GM12878 (cell line): ENCODE data around the gene CNTNAP5. TPM values are rescaled to one million over a fixed set of nuclear protein-coding genes. Genes with fewer than 3 reads are reported as not detected.

ENCODE experiments used
- ATAC-seq: fragments of 200-7000 bp; cut with Tn5 transposase; 3 replicates; pipeline ENCODE4 v1.9.1; 2020; ENCODE audit warnings: mild to moderate bottlenecking, moderate library complexity
- BruUV-seq: library from RNA; stranded (reverse); fragments of 400-500 nt; replicated peaks from 2 replicates; lab custom pipeline; 2021; lab: Mats Ljungman, UMichigan
- CTCF ChIA-PET: fragments of 300-600 bp; sonication (Branson Sonifier 250); formaldehyde crosslinking; extraction: SDS; loops from one replicate; lab custom pipeline; 2021; ENCODE audit warnings: inconsistent platforms; lab: Yijun Ruan, JAX
- POLR2A ChIA-PET: fragments of 350-600 bp; formaldehyde crosslinking; extraction: SDS; loops from one replicate; lab custom pipeline; 2021; ENCODE audit warnings: inconsistent platforms; lab: Charles Lee
- RAD21 ChIA-PET: fragments of 300-600 bp; sonication (Branson Sonifier 250); formaldehyde crosslinking; loops from one replicate; lab custom pipeline; 2023; ENCODE audit warnings: antibody characterized with exemption; ENCODE audit not compliant: unreplicated experiment; lab: Charles Lee
- SMC1A ChIA-PET: fragments of 300-600 bp; sonication (Branson Sonifier 250); formaldehyde crosslinking; loops from one replicate; lab custom pipeline; 2023; ENCODE audit not compliant: unreplicated experiment, uncharacterized antibody; lab: Charles Lee
- DNase-seq: peaks from one replicate; pipeline ENCODE4 v3.0.0-alpha.2; 2011; ENCODE audit warnings: low read depth, low spot score
- FAIRE-seq: peaks from 3 replicates; lab custom pipeline; 2011; peaks lifted over from hg19 to GRCh38; lab: Jason Lieb, UNC
- H2AFZ ChIP-seq: 2 replicates; pipeline ENCODE4 v1.6.0; 2011; ENCODE audit warnings: low read depth, low read length, control low read depth; ENCODE audit not compliant: control insufficient read depth
- H3K27ac ChIP-seq: 2 replicates; pipeline ENCODE4 v1.5.1; 2011; ENCODE audit warnings: control low read depth; ENCODE audit not compliant: control insufficient read depth, insufficient read depth
- H3K27me3 ChIP-seq, 2 experiments: replicated peaks in 1 of 2; 2 replicates each; pipeline versions ENCODE4 v1.6.0 to v1.6.1; 2011; ENCODE audit warnings: low read length in 1 of 2; ENCODE audit not compliant: control insufficient read depth in 2 of 2, insufficient read depth in 2 of 2
- H3K36me3 ChIP-seq, 2 experiments: 2 replicates each; pipeline ENCODE4 v1.5.1; 2011; ENCODE audit warnings: low read length in 1 of 2; ENCODE audit not compliant: control insufficient read depth in 2 of 2, insufficient read depth in 2 of 2
- H3K4me1 ChIP-seq: 2 replicates; pipeline ENCODE4 v1.6.1; 2011; ENCODE audit warnings: mild to moderate bottlenecking, low read length, moderate library complexity, mixed read lengths; ENCODE audit not compliant: control insufficient read depth, insufficient read depth
- H3K4me2 ChIP-seq: 2 replicates; pipeline ENCODE4 v1.6.0; 2011; ENCODE audit warnings: control low read depth; ENCODE audit not compliant: control insufficient read depth, insufficient read depth
- H3K4me3 ChIP-seq: fragments of 200-600 bp; sonication (generic); 2 replicates; pipeline ENCODE4 v1.5.1; 2016
- H3K79me2 ChIP-seq: 2 replicates; pipeline ENCODE4 v1.6.0; 2011; ENCODE audit warnings: low read length; ENCODE audit not compliant: control insufficient read depth, insufficient read depth
- H3K9ac ChIP-seq: 2 replicates; pipeline ENCODE4 v1.8.0; 2011; ENCODE audit warnings: low read length, control low read depth, mixed read lengths; ENCODE audit not compliant: control insufficient read depth, insufficient read depth
- H3K9me3 ChIP-seq: replicated peaks from 3 replicates; pipeline ENCODE4 v1.5.1; 2011; ENCODE audit warnings: mild to moderate bottlenecking, low read length; ENCODE audit not compliant: control insufficient read depth, insufficient read depth
- H4K20me1 ChIP-seq: 2 replicates; pipeline ENCODE4 v1.6.0; 2011; ENCODE audit not compliant: control insufficient read depth, insufficient read depth
- CBX3 ChIP-seq: fragments of 200-600 bp; sonication (generic); IDR thresholded peaks from 2 replicates; pipeline ENCODE4 v1.6.1; 2016; ENCODE audit warnings: low read depth, borderline replicate concordance
- EP300 ChIP-seq, 2 experiments: fragments of 150-350 bp in 1 of 2; IDR thresholded peaks; 2 replicates each; pipeline ENCODE4 v1.6.1; 2011 to 2012; ENCODE audit warnings: low read depth in 2 of 2, low read length in 2 of 2, borderline replicate concordance in 1 of 2, improper control_type of control experiment in 1 of 2, inconsistent platforms in 1 of 2; ENCODE audit not compliant: control insufficient read depth in 1 of 2
- JUNB ChIP-seq: IDR thresholded peaks from 2 replicates; pipeline ENCODE4 v1.6.1; 2016; ENCODE audit warnings: antibody characterized with exemption, mild to moderate bottlenecking
- KLF5 ChIP-seq: fragments of 450-650 bp; IDR thresholded peaks from 2 replicates; pipeline ENCODE4 v1.6.1; 2014; ENCODE audit warnings: mild to moderate bottlenecking; ENCODE audit not compliant: partially characterized antibody
- NRF1 ChIP-seq: conservative IDR thresholded peaks from 2 replicates; pipeline ENCODE4 v1.6.1; 2011; ENCODE audit warnings: mild to moderate bottlenecking, low read depth, low read length, improper control_type of control experiment
- RFX5 ChIP-seq: IDR thresholded peaks from 2 replicates; pipeline ENCODE4 v1.6.1; 2011; ENCODE audit warnings: low read depth, low read length, improper control_type of control experiment
- SIN3A ChIP-seq: IDR thresholded peaks from 2 replicates; pipeline ENCODE4 v1.6.1; 2012; ENCODE audit warnings: low read depth, low read length, improper control_type of control experiment
- WGBS: methylation state at CpG from one replicate; pipeline ENCODE4 v1.1.6; 2016; ENCODE audit warnings: low lambda C conversion rate; ENCODE audit not compliant: insufficient replicate concordance, insufficient coverage; ENCODE audit errors: missing lambda C conversion rate; 5-methylcytosine and 5-hydroxymethylcytosine counted together
- in situ Hi-C: fragments of 300-500 bp; cut with MboI; formaldehyde crosslinking; loops from 9 replicates; pipeline ENCODE4 v1.14.3; 2018; ENCODE audit warnings: mixed read lengths
- intact Hi-C: fragments of 100-400 bp; cut with micrococcal nuclease; formaldehyde crosslinking; loops from one replicate; pipeline ENCODE4 v1.14.2; 2022; ENCODE audit not compliant: unreplicated experiment
- polyA plus RNA-seq, 11 experiments: library from polyadenylated mRNA; depleted of rRNA in 4 of 11; unstranded in 6 of 11; stranded (reverse) in 5 of 11; fragments of >200 nt; fragmentation: Nextera tagmentation in 4 of 11; fragmentation: Illumina TruSeq in 1 of 11; extraction: Ambion mirVana in 4 of 11; extraction: Trizol in 1 of 11; gene quantifications; 1 replicate in 1 of 11; 2 replicates in 10 of 11; pipeline versions ENCODE4 v1.2.1 to v1.2.3, GENCODE V29; 2011 to 2016; ENCODE audit warnings: inconsistent platforms in 2 of 11, missing spikeins in 2 of 11, low read depth in 1 of 11
- total RNA-seq, 4 experiments: library from RNA; depleted of rRNA in 3 of 4; stranded (reverse); fragments of >200 nt in 3 of 4; fragmentation: Illumina TruSeq in 1 of 4; extraction: Trizol in 1 of 4; gene quantifications; 2 replicates each; pipeline versions ENCODE4 v1.2.1 to v1.2.3, GENCODE V29; 2013 to 2021
- TF ChIP-seq, protein P1 (sequence below): fragments of 450-650 bp; IDR thresholded peaks from 2 replicates; pipeline ENCODE4 v1.6.1; 2016; ENCODE audit warnings: mild to moderate bottlenecking, moderate library complexity, borderline replicate concordance
- TF ChIP-seq, protein P2 (sequence below): fragments of 450-650 bp; IDR thresholded peaks from 2 replicates; pipeline ENCODE4 v1.6.1; 2016; ENCODE audit warnings: mild to moderate bottlenecking
- TF ChIP-seq, protein P3 (sequence below): fragments of 450-650 bp; formaldehyde crosslinking; IDR thresholded peaks from 2 replicates; pipeline ENCODE4 v1.5.0; 2022; ENCODE audit warnings: mild to moderate bottlenecking, missing genetic modification characterization

CNTNAP5 gene
- total and polyA plus RNA-seq, 10 of the 15 experiments (the other 5 are each of a cell fraction or from before 2014, with no cell fraction given) = not detected

DNA sequence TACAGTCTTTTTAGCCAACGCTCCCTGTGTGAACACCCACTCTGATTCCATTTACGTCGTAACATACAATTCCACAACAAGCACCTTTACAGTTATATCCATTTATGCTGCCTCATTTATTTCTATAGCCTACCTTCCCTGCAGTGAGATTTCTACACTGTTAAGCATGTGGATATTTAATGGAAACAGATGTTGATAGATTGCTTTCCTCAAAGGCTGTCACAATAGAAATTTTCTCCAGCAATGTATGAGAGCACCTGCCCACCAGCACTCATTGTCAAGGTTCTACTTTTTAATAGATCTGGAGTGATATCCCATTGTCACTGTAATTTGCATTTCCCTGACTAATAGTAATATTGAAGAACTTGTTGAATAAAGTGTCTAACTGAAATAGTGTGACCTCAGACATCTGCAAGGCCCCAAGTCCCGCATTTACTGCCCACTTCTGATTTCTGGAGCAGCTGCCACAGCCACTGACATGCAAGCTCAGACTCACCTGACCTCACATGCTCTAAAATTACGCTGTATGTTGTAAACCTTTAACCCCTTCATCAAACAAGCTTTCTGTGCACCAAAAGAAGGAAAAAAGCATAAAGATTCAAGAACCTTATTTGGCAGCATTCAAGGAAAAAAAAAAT, 295.1 kb downstream of the CNTNAP5 start (continued):
- TF ChIP-seq, protein P1, sequence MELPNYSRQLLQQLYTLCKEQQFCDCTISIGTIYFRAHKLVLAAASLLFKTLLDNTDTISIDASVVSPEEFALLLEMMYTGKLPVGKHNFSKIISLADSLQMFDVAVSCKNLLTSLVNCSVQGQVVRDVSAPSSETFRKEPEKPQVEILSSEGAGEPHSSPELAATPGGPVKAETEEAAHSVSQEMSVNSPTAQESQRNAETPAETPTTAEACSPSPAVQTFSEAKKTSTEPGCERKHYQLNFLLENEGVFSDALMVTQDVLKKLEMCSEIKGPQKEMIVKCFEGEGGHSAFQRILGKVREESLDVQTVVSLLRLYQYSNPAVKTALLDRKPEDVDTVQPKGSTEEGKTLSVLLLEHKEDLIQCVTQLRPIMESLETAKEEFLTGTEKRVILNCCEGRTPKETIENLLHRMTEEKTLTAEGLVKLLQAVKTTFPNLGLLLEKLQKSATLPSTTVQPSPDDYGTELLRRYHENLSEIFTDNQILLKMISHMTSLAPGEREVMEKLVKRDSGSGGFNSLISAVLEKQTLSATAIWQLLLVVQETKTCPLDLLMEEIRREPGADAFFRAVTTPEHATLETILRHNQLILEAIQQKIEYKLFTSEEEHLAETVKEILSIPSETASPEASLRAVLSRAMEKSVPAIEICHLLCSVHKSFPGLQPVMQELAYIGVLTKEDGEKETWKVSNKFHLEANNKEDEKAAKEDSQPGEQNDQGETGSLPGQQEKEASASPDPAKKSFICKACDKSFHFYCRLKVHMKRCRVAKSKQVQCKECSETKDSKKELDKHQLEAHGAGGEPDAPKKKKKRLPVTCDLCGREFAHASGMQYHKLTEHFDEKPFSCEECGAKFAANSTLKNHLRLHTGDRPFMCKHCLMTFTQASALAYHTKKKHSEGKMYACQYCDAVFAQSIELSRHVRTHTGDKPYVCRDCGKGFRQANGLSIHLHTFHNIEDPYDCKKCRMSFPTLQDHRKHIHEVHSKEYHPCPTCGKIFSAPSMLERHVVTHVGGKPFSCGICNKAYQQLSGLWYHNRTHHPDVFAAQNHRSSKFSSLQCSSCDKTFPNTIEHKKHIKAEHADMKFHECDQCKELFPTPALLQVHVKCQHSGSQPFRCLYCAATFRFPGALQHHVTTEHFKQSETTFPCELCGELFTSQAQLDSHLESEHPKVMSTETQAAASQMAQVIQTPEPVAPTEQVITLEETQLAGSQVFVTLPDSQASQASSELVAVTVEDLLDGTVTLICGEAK = no peak
- TF ChIP-seq, protein P2, sequence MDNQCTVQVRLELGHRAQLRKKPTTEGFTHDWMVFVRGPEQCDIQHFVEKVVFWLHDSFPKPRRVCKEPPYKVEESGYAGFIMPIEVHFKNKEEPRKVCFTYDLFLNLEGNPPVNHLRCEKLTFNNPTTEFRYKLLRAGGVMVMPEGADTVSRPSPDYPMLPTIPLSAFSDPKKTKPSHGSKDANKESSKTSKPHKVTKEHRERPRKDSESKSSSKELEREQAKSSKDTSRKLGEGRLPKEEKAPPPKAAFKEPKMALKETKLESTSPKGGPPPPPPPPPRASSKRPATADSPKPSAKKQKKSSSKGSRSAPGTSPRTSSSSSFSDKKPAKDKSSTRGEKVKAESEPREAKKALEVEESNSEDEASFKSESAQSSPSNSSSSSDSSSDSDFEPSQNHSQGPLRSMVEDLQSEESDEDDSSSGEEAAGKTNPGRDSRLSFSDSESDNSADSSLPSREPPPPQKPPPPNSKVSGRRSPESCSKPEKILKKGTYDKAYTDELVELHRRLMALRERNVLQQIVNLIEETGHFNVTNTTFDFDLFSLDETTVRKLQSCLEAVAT = no peak
- no peak for TF ChIP-seq KLF5
- TF ChIP-seq JUNB = no peak

DNA sequence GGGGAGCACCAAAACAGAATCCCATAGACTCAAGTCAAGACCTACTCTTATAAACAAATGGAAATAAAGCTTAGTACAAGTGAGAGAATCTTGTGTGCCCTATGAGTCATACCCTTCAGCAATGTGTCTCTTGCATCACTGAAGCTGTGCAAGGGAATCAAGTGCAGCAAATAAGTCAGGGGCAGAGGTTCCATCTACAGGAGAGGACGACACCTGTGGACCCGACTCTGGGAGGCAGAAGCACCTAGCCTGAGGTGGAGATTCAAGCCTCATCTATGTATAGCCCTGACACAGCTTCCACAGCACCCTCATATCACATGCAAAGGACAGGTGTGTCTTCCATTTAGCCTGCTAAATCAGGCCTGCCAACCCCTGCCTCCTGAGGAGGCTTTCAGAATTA, 298.2 kb downstream of the CNTNAP5 start:
- no peak for ATAC-seq
- Histone ChIP-seq H3K27ac (no peak overlapping the region), H3K36me3 (no peaks in the 10 kb centered on the region), H3K4me3 (no peak overlapping the region), H4K20me1 (no peaks in the 10 kb centered on the region), H3K4me2 (no peak overlapping the region), H3K4me1 (no peaks in the 10 kb centered on the region), H3K9me3 (no peaks in the 10 kb centered on the region), H2AFZ (no peak overlapping the region), H3K79me2 (no peaks in the 10 kb centered on the region), H3K9ac (no peak overlapping the region), H3K27me3 (no peaks in the 10 kb centered on the region)
- no TSS peak for BruUV-seq
- intact Hi-C loops (no loop called here), in situ Hi-C loops (no loop called here)
- 0% methylated on average over 2 of the region's 2 CpGs for WGBS
- ChIA-PET CTCF (no interaction called here), RAD21 (no interaction called here), SMC1A (no interaction called here), POLR2A (no interaction called here)
- DNase-seq = no peak
- FAIRE-seq = no peak
- TF ChIP-seq EP300 (IDR thresholded peaks at IDR 0.05; ENCODE audit: borderline replicate concordance in 1 of 2, control insufficient read depth in 1 of 2, low read depth in 2 of 2, low read length in 2 of 2) (no peak), CBX3 (no peak), NRF1 (no peak), RFX5 (no peak), SIN3A (no peak)
- TF ChIP-seq, protein P3, sequence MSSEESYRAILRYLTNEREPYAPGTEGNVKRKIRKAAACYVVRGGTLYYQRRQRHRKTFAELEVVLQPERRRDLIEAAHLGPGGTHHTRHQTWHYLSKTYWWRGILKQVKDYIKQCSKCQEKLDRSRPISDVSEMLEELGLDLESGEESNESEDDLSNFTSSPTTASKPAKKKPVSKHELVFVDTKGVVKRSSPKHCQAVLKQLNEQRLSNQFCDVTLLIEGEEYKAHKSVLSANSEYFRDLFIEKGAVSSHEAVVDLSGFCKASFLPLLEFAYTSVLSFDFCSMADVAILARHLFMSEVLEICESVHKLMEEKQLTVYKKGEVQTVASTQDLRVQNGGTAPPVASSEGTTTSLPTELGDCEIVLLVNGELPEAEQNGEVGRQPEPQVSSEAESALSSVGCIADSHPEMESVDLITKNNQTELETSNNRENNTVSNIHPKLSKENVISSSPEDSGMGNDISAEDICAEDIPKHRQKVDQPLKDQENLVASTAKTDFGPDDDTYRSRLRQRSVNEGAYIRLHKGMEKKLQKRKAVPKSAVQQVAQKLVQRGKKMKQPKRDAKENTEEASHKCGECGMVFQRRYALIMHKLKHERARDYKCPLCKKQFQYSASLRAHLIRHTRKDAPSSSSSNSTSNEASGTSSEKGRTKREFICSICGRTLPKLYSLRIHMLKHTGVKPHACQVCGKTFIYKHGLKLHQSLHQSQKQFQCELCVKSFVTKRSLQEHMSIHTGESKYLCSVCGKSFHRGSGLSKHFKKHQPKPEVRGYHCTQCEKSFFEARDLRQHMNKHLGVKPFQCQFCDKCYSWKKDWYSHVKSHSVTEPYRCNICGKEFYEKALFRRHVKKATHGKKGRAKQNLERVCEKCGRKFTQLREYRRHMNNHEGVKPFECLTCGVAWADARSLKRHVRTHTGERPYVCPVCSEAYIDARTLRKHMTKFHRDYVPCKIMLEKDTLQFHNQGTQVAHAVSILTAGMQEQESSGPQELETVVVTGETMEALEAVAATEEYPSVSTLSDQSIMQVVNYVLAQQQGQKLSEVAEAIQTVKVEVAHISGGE (CRISPR knock-in tag) = no peak
